Loucy (cell line): ENCODE results near the gene NPW.

Source experiments
- EZH2phosphoT487 ChIP-seq: fragments of 200-600 bp; IDR thresholded peaks from 2 replicates; pipeline ENCODE4 v1.6.1; 2018; ENCODE audit warnings: antibody characterized with exemption, mild to moderate bottlenecking, moderate library complexity, borderline replicate concordance
- TF ChIP-seq, protein P1 (sequence below): fragments of 200-600 bp; sonication (generic); conservative IDR thresholded peaks from 2 replicates; pipeline ENCODE4 v1.5.1; 2014; ENCODE audit warnings: mild to moderate bottlenecking, antibody characterized with exemption, low read length

DNA sequence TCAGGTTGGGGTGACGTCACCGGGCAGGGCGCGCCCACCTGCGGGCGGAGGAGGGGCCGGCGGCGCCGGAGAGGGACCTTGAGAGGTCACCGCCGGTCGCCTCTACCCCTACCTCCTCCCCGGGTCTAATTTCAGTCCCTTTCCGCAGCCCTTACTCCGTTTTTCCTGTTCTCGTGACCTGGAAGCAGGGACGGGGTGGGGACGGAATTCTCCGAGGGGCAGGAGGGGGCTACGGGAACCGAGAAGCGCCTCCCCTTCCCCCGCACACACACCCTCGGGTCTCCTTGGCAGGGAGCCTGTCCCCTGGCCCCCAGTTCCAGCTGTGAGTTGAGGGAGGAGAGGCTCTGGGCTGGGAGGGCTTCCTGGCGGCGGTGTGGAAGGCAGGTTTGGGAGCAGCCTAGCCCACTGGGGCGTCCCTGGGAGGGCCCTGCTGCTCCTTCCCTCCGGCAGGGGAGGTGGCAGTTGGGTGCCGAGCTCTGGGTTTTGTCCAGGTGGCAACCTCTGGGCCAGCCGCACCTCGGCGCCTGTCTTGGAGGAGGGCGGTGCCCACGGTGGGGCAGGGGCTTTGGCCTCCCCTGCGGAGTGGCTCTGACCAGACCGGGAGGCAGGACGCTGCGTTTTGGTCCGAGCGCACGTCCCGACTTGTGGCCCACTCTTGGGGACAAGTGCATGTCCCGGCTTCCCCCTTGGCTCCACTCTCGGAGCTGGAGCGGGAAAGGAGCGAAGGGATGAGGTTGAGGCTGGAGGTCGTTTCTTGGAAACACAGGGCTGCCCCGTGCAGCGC is 29.0 kb upstream of the NPW start:
- TF ChIP-seq, protein P1, sequence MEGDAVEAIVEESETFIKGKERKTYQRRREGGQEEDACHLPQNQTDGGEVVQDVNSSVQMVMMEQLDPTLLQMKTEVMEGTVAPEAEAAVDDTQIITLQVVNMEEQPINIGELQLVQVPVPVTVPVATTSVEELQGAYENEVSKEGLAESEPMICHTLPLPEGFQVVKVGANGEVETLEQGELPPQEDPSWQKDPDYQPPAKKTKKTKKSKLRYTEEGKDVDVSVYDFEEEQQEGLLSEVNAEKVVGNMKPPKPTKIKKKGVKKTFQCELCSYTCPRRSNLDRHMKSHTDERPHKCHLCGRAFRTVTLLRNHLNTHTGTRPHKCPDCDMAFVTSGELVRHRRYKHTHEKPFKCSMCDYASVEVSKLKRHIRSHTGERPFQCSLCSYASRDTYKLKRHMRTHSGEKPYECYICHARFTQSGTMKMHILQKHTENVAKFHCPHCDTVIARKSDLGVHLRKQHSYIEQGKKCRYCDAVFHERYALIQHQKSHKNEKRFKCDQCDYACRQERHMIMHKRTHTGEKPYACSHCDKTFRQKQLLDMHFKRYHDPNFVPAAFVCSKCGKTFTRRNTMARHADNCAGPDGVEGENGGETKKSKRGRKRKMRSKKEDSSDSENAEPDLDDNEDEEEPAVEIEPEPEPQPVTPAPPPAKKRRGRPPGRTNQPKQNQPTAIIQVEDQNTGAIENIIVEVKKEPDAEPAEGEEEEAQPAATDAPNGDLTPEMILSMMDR: no peak
- TF ChIP-seq EZH2phosphoT487: no peak
